ENCODE measurements around the gene STRIT1. TPM values are rescaled to one million over a fixed set of nuclear protein-coding genes. Genes with fewer than 3 reads are reported as not detected.

The STRIT1 gene
- total RNA-seq (1,000 to 10,000 TPM in 2 of 4 donors, 100 to 1,000 TPM in 2; 714 to 1,417 (median 917) TPM), polyA plus RNA-seq (1,000 to 10,000 TPM in 2 of 3 donors, 100 to 1,000 TPM in 1; 856 to 1,389 (median 1,075) TPM)
- long read RNA-seq, donor 1, transcript DWORF-201 (3 exons, 873 nt), result major isoform, 368 of 386 reads
- long read RNA-seq, donor 1, partial matches to known transcripts, result 13 of 386 reads
- long read RNA-seq, donor 1, other reads (novel, unspliced or antisense), result 5 of 386 reads
- long read RNA-seq, donor 2, transcript DWORF-201 (3 exons, 873 nt), result major isoform, 227 of 249 reads
- long read RNA-seq, donor 2, partial matches to known transcripts, result 10 of 249 reads
- long read RNA-seq, donor 2, other reads (novel, unspliced or antisense), result 12 of 249 reads

DNA sequence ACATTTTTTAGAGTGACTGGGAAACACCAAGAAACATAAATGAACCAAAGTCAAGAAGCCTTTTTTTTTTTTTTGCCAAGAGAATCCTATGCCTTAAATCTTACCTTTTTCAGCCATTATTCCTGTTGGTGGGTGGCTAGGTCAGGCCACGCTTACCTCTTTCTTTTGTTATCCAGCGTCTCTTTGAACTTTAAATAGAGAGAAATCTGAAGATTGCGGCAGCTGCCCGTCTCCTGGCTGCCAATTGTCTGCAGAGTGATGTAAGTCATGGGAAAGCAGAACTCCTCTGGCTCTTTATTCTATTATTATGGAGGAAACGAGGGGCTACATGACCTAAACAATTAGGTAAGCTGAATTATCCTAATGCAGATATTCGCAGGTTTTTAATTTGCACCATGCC is at the start of gene STRIT1:
TSS of gene STRIT1 (minus strand) at position 168 of the 400 bp plus-strand sequence.
- no peak for DNase-seq
- H3K4me3 ChIP-seq, result peak within 1 kb of the TSS; percentile 63
- H3K27ac ChIP-seq, result peak within 1 kb of the TSS; percentile 82
- H3K9me3 ChIP-seq, result peaks cover 18% of the 10 kb centered on the region
- peaks cover 0 to 6% of the 10 kb centered on the region in 2 donors for H3K36me3 ChIP-seq (ENCODE audit: insufficient read depth in 1 of 2, low read depth in 1 of 2)
- peak; percentile 73 to 84 (median 78) for ATAC-seq
- H3K27me3 ChIP-seq (ENCODE audit: insufficient read depth in 3 of 3, low read length in 2 of 3), result no peaks in the 10 kb centered on the region
- no peaks in the 10 kb centered on the region for H3K4me1 ChIP-seq
- WGBS, 3 donors, result 31 to 46% (median 35%) methylated on average over 6 of the region's 6 CpGs
- intact Hi-C loops (cut with DNase I), result loop anchor here (2.0 to 5.0 kb wide), 3 partner anchors 61 to 101 kb away; no protein-coding TSS in a partner anchor
- TF ChIP-seq, protein P1, sequence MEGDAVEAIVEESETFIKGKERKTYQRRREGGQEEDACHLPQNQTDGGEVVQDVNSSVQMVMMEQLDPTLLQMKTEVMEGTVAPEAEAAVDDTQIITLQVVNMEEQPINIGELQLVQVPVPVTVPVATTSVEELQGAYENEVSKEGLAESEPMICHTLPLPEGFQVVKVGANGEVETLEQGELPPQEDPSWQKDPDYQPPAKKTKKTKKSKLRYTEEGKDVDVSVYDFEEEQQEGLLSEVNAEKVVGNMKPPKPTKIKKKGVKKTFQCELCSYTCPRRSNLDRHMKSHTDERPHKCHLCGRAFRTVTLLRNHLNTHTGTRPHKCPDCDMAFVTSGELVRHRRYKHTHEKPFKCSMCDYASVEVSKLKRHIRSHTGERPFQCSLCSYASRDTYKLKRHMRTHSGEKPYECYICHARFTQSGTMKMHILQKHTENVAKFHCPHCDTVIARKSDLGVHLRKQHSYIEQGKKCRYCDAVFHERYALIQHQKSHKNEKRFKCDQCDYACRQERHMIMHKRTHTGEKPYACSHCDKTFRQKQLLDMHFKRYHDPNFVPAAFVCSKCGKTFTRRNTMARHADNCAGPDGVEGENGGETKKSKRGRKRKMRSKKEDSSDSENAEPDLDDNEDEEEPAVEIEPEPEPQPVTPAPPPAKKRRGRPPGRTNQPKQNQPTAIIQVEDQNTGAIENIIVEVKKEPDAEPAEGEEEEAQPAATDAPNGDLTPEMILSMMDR (IDR thresholded peaks at IDR 0.05), result no peak

GRCh38 chr3:155342344-155342743 is 48.9 kb upstream of the STRIT1 start:
- intact Hi-C loops (cut with DNase I), result no loop called here
- DNase-seq (no peak), ATAC-seq (no peak)
- H3K4me1 ChIP-seq, result no peaks in the 10 kb centered on the region
- no peaks in the 10 kb centered on the region for H3K9me3 ChIP-seq
- H3K4me3 ChIP-seq, result no peak overlapping the region
- no peaks in the 10 kb centered on the region for H3K36me3 ChIP-seq (ENCODE audit: insufficient read depth in 1 of 2, low read depth in 1 of 2)
- H3K27ac ChIP-seq, result no peak overlapping the region
- no peaks in the 10 kb centered on the region for H3K27me3 ChIP-seq (ENCODE audit: insufficient read depth in 3 of 3, low read length in 2 of 3)
- 47 to 51% (median 49%) methylated on average over 3 of the region's 3 CpGs for WGBS, 3 donors
- TF ChIP-seq, protein P1 (IDR thresholded peaks at IDR 0.05), result no peak

DNA sequence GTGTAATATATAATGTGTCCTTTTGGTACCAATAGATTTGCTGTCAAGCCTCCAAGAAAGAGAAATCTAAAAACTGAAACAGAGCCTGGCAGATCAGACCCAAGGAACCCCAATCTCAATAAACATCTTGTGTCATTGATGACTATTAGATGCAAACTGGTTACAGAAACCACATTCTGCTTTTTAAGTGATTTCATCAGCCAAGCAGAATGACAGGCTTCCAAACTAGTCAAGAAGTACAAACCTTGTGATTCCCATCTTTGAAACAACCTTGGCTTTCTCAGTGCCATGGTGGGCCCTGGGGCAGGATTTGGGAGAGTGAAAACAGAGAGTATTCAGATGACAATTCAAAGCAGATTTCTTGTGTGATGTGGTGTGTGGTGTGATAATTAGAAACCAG is 45.6 kb upstream of the STRIT1 start:
- no peak overlapping the region for H3K4me3 ChIP-seq
- TF ChIP-seq, protein P1 (IDR thresholded peaks at IDR 0.05), result no peak
- H3K27me3 ChIP-seq (ENCODE audit: insufficient read depth in 3 of 3, low read length in 2 of 3), result no peaks in the 10 kb centered on the region
- no peak for DNase-seq
- intact Hi-C loops (cut with DNase I), result no loop called here
- H3K36me3 ChIP-seq (ENCODE audit: insufficient read depth in 1 of 2, low read depth in 1 of 2), result no peaks in the 10 kb centered on the region
- H3K9me3 ChIP-seq, result no peaks in the 10 kb centered on the region
- ATAC-seq, result no peak
- no peak overlapping the region for H3K27ac ChIP-seq
- H3K4me1 ChIP-seq, result no peaks in the 10 kb centered on the region

DNA sequence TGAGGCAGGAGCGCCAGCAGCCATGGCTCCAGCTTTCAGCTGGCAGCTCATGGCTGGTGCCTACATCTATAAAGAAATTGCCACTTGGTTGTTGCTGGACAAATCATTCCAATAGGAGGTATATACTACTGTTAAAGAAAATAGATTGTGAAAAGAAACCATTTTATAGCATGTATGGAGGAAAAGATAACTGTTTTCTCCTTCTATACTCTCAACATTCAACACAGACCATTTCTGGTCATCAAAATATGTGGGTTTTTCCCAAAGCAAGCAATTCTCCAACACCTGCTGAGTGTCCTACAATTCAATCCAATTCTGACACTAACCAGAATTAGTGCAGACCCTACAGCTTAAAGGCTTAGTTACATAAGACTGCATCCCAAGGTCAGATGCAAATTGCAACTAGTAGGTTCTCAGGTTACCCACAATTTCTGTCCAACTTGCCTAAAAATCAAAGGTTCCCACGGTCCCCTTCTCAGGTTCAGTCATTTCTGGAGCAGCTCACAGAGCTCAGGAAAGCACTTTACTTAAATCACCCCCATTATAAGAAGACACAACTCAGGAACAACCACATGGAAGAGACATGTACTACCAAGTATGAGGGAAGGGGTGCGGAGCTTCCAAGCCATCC is 42.4 kb upstream of the STRIT1 start:
- H3K4me3 ChIP-seq, result no peak overlapping the region
- WGBS, 3 donors, result 75 to 77% (median 75%) methylated on average over 3 of the region's 3 CpGs
- intact Hi-C loops (cut with DNase I), result no loop called here
- no peak overlapping the region for H3K27ac ChIP-seq
- DNase-seq (no peak), ATAC-seq (no peak)
- TF ChIP-seq, protein P1 (IDR thresholded peaks at IDR 0.05), result no peak
- no peaks in the 10 kb centered on the region for H3K27me3 ChIP-seq (ENCODE audit: insufficient read depth in 3 of 3, low read length in 2 of 3)
- no peaks in the 10 kb centered on the region for H3K9me3 ChIP-seq
- no peaks in the 10 kb centered on the region for H3K36me3 ChIP-seq (ENCODE audit: insufficient read depth in 1 of 2, low read depth in 1 of 2)
- H3K4me1 ChIP-seq, result no peaks in the 10 kb centered on the region
